H9 (cell line): ENCODE data around the gene SDC4. TPM values are rescaled to one million over a fixed set of nuclear protein-coding genes. Genes with fewer than 3 reads are reported as not detected.

Experiments
- DNase-seq: peaks from one replicate; pipeline ENCODE4 v3.0.0-alpha.2; 2017
- H2AFZ ChIP-seq: one replicate; pipeline ENCODE4 v1.6.1; 2013; ENCODE audit warnings: mild to moderate bottlenecking, low read length, control low read depth, moderate library complexity
- H2AK5ac ChIP-seq: 2 replicates; pipeline ENCODE4 v1.6.1; 2013; ENCODE audit warnings: low read length, control low read depth, mixed read lengths; ENCODE audit not compliant: insufficient read length
- H2BK120ac ChIP-seq: one replicate; pipeline ENCODE4 v1.6.1; 2013; ENCODE audit warnings: low read depth, mild to moderate bottlenecking, low read length, control low read depth, inconsistent platforms; ENCODE audit not compliant: poor library complexity, severe bottlenecking
- H2BK12ac ChIP-seq: 2 replicates; pipeline ENCODE4 v1.6.1; 2013; ENCODE audit warnings: low read length, control low read depth, mixed read lengths, low read depth; ENCODE audit not compliant: insufficient read length
- H2BK15ac ChIP-seq: 2 replicates; pipeline ENCODE4 v1.6.1; 2013; ENCODE audit warnings: low read depth, low read length, control low read depth
- H2BK20ac ChIP-seq: one replicate; pipeline ENCODE4 v1.6.1; 2013; ENCODE audit warnings: low read depth, mild to moderate bottlenecking, low read length, control low read depth, inconsistent platforms; ENCODE audit not compliant: poor library complexity, severe bottlenecking
- H2BK5ac ChIP-seq: 2 replicates; pipeline ENCODE4 v1.6.1; 2013; ENCODE audit warnings: low read length, control low read depth, mixed read lengths; ENCODE audit not compliant: insufficient read length
- H3K14ac ChIP-seq: 2 replicates; pipeline ENCODE4 v1.6.1; 2013; ENCODE audit warnings: low read length, control low read depth; ENCODE audit not compliant: insufficient read depth
- H3K18ac ChIP-seq: 2 replicates; pipeline ENCODE4 v1.6.1; 2013; ENCODE audit warnings: low read depth, mild to moderate bottlenecking, mixed read lengths, low read length, control low read depth; ENCODE audit not compliant: insufficient read length
- H3K23ac ChIP-seq: 2 replicates; pipeline ENCODE4 v1.6.1; 2013; ENCODE audit warnings: low read length, control low read depth, mixed read lengths, low read depth; ENCODE audit not compliant: insufficient read length
- H3K23me2 ChIP-seq: 2 replicates; pipeline ENCODE4 v1.6.1; 2013; ENCODE audit warnings: low read depth, mild to moderate bottlenecking, mixed read lengths, low read length, control low read depth; ENCODE audit not compliant: insufficient read length, poor library complexity, severe bottlenecking
- H3K27ac ChIP-seq: 2 replicates; pipeline ENCODE4 v1.5.1; 2013; ENCODE audit warnings: low read length, control low read depth, mixed read lengths, low read depth; ENCODE audit not compliant: insufficient read length
- H3K27me3 ChIP-seq: 2 replicates; pipeline ENCODE4 v1.6.1; 2013; ENCODE audit warnings: low read length, control low read depth, inconsistent platforms; ENCODE audit not compliant: insufficient read depth
- H3K4ac ChIP-seq: 2 replicates; pipeline ENCODE4 v1.6.1; 2013; ENCODE audit warnings: low read depth, mild to moderate bottlenecking, control low read depth, inconsistent platforms, low read length, moderate library complexity
- H3K4me1 ChIP-seq: 2 replicates; pipeline ENCODE4 v1.6.1; 2013; ENCODE audit warnings: low read length, control low read depth, inconsistent platforms; ENCODE audit not compliant: insufficient read depth
- H3K4me2 ChIP-seq: 2 replicates; pipeline ENCODE4 v1.6.1; 2013; ENCODE audit warnings: low read length, control low read depth, mixed read lengths; ENCODE audit not compliant: insufficient read length, insufficient read depth
- H3K56ac ChIP-seq: 2 replicates; pipeline ENCODE4 v1.6.1; 2013; ENCODE audit warnings: low read depth, mild to moderate bottlenecking, mixed read lengths, low read length, control low read depth; ENCODE audit not compliant: insufficient read length
- H3K79me1 ChIP-seq: 2 replicates; pipeline ENCODE4 v1.6.1; 2013; ENCODE audit warnings: low read depth, mild to moderate bottlenecking, moderate library complexity, low read length, control low read depth, inconsistent platforms; ENCODE audit not compliant: insufficient read depth, poor library complexity, severe bottlenecking
- H3K79me2 ChIP-seq: 2 replicates; pipeline ENCODE4 v1.6.1; 2013; ENCODE audit warnings: low read length, control low read depth, inconsistent platforms; ENCODE audit not compliant: insufficient read depth
- H3K9ac ChIP-seq: 2 replicates; pipeline ENCODE4 v1.6.1; 2013; ENCODE audit warnings: low read length, control low read depth, mixed read lengths; ENCODE audit not compliant: insufficient read length; ENCODE audit errors: extremely low read depth
- H3K9me3 ChIP-seq: one replicate; pipeline ENCODE4 v1.6.1; 2013; ENCODE audit warnings: low read depth, low read length, inconsistent platforms; ENCODE audit not compliant: control insufficient read depth
- H3T11ph ChIP-seq: one replicate; pipeline ENCODE4 v1.6.1; 2013; ENCODE audit warnings: mild to moderate bottlenecking, low read length, control low read depth, inconsistent platforms
- H4K20me1 ChIP-seq: one replicate; pipeline ENCODE4 v1.6.1; 2013; ENCODE audit not compliant: control insufficient read depth, insufficient read length, insufficient read depth
- H4K5ac ChIP-seq: 2 replicates; pipeline ENCODE4 v1.6.1; 2013; ENCODE audit warnings: low read depth, mild to moderate bottlenecking, mixed read lengths, low read length, control low read depth; ENCODE audit not compliant: insufficient read length
- H4K8ac ChIP-seq: replicated peaks from 2 replicates; pipeline ENCODE4 v1.6.1; 2013; ENCODE audit warnings: low read length, control low read depth, mixed read lengths, low read depth; ENCODE audit not compliant: insufficient read length
- H4K91ac ChIP-seq: 2 replicates; pipeline ENCODE4 v1.6.1; 2013; ENCODE audit warnings: low read depth, mild to moderate bottlenecking, moderate library complexity, mixed read lengths, low read length, control low read depth; ENCODE audit not compliant: insufficient read length
- H3K27ac Mint-ChIP-seq, 3 experiments: 2 replicates in 2 of 3; 3 replicates in 1 of 3; pipeline ENCODE4 v1.8.0; 2020 to 2021; ENCODE audit warnings: mixed read lengths in 3 of 3, mild to moderate bottlenecking in 1 of 3, moderate library complexity in 1 of 3
- H3K27me3 Mint-ChIP-seq: 2 replicates; pipeline ENCODE4 v1.8.0; 2021; ENCODE audit warnings: low read depth, mild to moderate bottlenecking, moderate library complexity, mixed read lengths
- H3K36me3 Mint-ChIP-seq, 3 experiments: 2 replicates in 2 of 3; 3 replicates in 1 of 3; pipeline ENCODE4 v1.8.0; 2020 to 2021; ENCODE audit warnings: low read depth in 3 of 3, mixed read lengths in 3 of 3; ENCODE audit not compliant: insufficient read depth in 1 of 3
- H3K4me1 Mint-ChIP-seq, 2 experiments: 2 replicates each; pipeline ENCODE4 v1.8.0; 2020; ENCODE audit warnings: mixed read lengths in 2 of 2
- H3K4me3 Mint-ChIP-seq, 2 experiments: 2 replicates in 1 of 2; 3 replicates in 1 of 2; pipeline ENCODE4 v1.8.0; 2020 to 2021; ENCODE audit warnings: mild to moderate bottlenecking in 2 of 2, mixed read lengths in 2 of 2, moderate library complexity in 1 of 2
- H3K9me3 Mint-ChIP-seq, 2 experiments: 2 replicates in 1 of 2; 3 replicates in 1 of 2; pipeline ENCODE4 v1.8.0; 2020; ENCODE audit warnings: mild to moderate bottlenecking in 2 of 2, mixed read lengths in 2 of 2, moderate library complexity in 1 of 2
- CTCF ChIP-seq: fragments of 200-600 bp; sonication (generic); conservative IDR thresholded peaks from 3 replicates; pipeline ENCODE4 v1.8.0; 2021; ENCODE audit warnings: antibody characterized with exemption, mild to moderate bottlenecking
- WGBS: extraction: QIAGEN DNeasy Blood & Tissue Kit; methylation state at CpG from one replicate; pipeline ENCODE4 v1.1.7; 2013; ENCODE audit warnings: missing lambda C conversion rate, low lambda C conversion rate, mixed read lengths; ENCODE audit not compliant: insufficient read length; ENCODE audit errors: extremely low coverage; 5-methylcytosine and 5-hydroxymethylcytosine counted together
- total RNA-seq: library from RNA; stranded (reverse); gene quantifications from 2 replicates; pipeline ENCODE4 v1.2.1, GENCODE V29; 2021

Gene SDC4
- total RNA-seq, 1 experiment from 2014 or later, result 50.7 TPM

- peak; percentile 46 for DNase-seq
- no peak overlapping the region for H2BK5ac ChIP-seq
- no peak overlapping the region for H3K4me3 Mint-ChIP-seq
- H3K27ac ChIP-seq, result no peak overlapping the region
- H2AFZ ChIP-seq, result no peak overlapping the region
- H3K4me1 Mint-ChIP-seq, result peaks cover 14 to 26% of the 10 kb centered on the region in 2 experiments
- no peak overlapping the region for H2BK15ac ChIP-seq
- no peak overlapping the region for H3K14ac ChIP-seq
- peaks cover 20% of the 10 kb centered on the region for H3K27me3 Mint-ChIP-seq
- no peak overlapping the region for H2AK5ac ChIP-seq
- no peaks in the 10 kb centered on the region for H3K9me3 ChIP-seq
- H3T11ph ChIP-seq, result no peak overlapping the region
- no peaks in the 10 kb centered on the region for H3K36me3 Mint-ChIP-seq
- H3K23ac ChIP-seq, result no peak overlapping the region
- no peak overlapping the region for H3K4me2 ChIP-seq
- no peaks in the 10 kb centered on the region for H3K4me1 ChIP-seq
- no peak overlapping the region for H2BK12ac ChIP-seq
- no peak overlapping the region for H2BK20ac ChIP-seq
- no peaks in the 10 kb centered on the region; a peak in 1 of 5 replicates for H3K9me3 Mint-ChIP-seq
- H3K18ac ChIP-seq, result no peak overlapping the region
- WGBS, result no CpG with 5 or more reads among the region's 4 CpGs
- no peak overlapping the region for H3K4ac ChIP-seq
- no peak overlapping the region for H3K27ac Mint-ChIP-seq
- H3K56ac ChIP-seq, result no peak overlapping the region
- H3K9ac ChIP-seq, result no peak overlapping the region
- H2BK120ac ChIP-seq, result no peak overlapping the region
- H4K20me1 ChIP-seq, result no peaks in the 10 kb centered on the region
- H3K79me2 ChIP-seq, result no peaks in the 10 kb centered on the region
- no peak overlapping the region for H4K91ac ChIP-seq
- peak; percentile 36; the same call in 2 of the 3 replicates for TF ChIP-seq CTCF
- no peak overlapping the region for H4K8ac ChIP-seq
- H3K79me1 ChIP-seq, result no peaks in the 10 kb centered on the region
- H3K27me3 ChIP-seq, result no peaks in the 10 kb centered on the region
- H3K23me2 ChIP-seq, result peaks cover 2% of the 10 kb centered on the region
- no peak overlapping the region for H4K5ac ChIP-seq
Observed at GRCh38 chr20:45305262-45305661, 43.0 kb downstream of the SDC4 start.
